SH-SY5Y (cell line): ENCODE data around the gene MORC2.

ENCODE experiments used
- GATA2 ChIP-seq: IDR thresholded peaks from 2 replicates; pipeline ENCODE4 v1.6.1; 2011; ENCODE audit warnings: mild to moderate bottlenecking, low read depth, low read length
- GATA3 ChIP-seq: IDR thresholded peaks from 2 replicates; pipeline ENCODE4 v1.6.1; 2011; ENCODE audit warnings: low read depth, mild to moderate bottlenecking, low read length, moderate library complexity

DNA sequence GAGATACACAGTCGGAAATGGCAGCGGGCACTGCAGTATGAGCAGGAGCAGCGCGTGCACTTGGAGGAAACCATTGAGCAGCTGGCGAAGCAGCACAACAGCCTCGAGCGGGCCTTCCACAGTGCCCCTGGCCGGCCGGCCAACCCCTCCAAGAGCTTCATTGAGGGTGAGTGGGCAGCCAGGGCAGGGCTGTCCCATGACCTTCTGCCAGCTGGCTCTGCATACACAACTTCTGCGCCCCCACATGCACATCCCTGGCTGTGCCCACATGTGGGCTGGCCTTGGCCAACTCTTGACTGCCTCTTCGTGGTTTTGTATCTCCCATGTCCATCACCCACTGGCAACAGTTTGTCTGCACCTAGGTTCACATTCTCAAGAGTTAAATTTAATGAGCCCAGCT, 81.1 kb downstream of the MORC2 start:
- TF ChIP-seq GATA3 (no peak), GATA2 (no peak)
